SK-N-SH (cell line): ENCODE measurements around the gene ATP6V0A1. TPM values are rescaled to one million over a fixed set of nuclear protein-coding genes. Genes with fewer than 3 reads are reported as not detected.

Source experiments
- CTCF ChIA-PET: fragments of 300-600, 350-600 bp; formaldehyde crosslinking; extraction: SDS; loops from one replicate; lab custom pipeline; 2021; lab: Yijun Ruan, JAX
- POLR2A ChIA-PET: fragments of 350-600 bp; sonication (Branson Sonifier 250); formaldehyde crosslinking; extraction: SDS; loops from one replicate; lab custom pipeline; 2020; ENCODE audit warnings: antibody characterized with exemption, inconsistent platforms; lab: Yijun Ruan, JAX
- DNase-seq: peaks from one replicate; pipeline ENCODE4 v3.0.0; 2012
- H2AFZ ChIP-seq: fragments of 200-600 bp; sonication (generic); 2 replicates; pipeline ENCODE4 v1.8.1; 2016; ENCODE audit warnings: antibody characterized with exemption, mild to moderate bottlenecking, low read depth
- H3F3A ChIP-seq: fragments of 200-600 bp; sonication (generic); replicated peaks from 2 replicates; pipeline ENCODE3; 2016; ENCODE audit warnings: antibody characterized with exemption, mild to moderate bottlenecking; ENCODE audit not compliant: insufficient read depth
- H3K27ac ChIP-seq, 2 experiments: fragments of 200-500 bp in 1 of 2; fragments of 200-600 bp in 1 of 2; sonication (Bioruptor generic) in 1 of 2; sonication (generic), shearing (Covaris generic) in 1 of 2; 2 replicates each; pipeline versions ENCODE4 v1.5.1 to v1.6.1; 2014 to 2016; ENCODE audit warnings: low read depth in 2 of 2, inconsistent platforms in 1 of 2, low read length in 1 of 2, mild to moderate bottlenecking in 1 of 2, mixed read lengths in 1 of 2
- H3K27me3 ChIP-seq: fragments of 200-600 bp; sonication (generic), shearing (Covaris generic); 2 replicates; pipeline ENCODE4 v1.6.1; 2016; ENCODE audit warnings: mixed run types; ENCODE audit not compliant: insufficient read depth
- H3K36me3 ChIP-seq, 2 experiments: fragments of 200-500 bp in 1 of 2; fragments of 200-600 bp in 1 of 2; sonication (Bioruptor generic) in 1 of 2; sonication (generic) in 1 of 2; replicated peaks in 1 of 2; 2 replicates each; pipeline versions ENCODE3 to v1.5.1; 2014 to 2016; ENCODE audit warnings: low read length in 1 of 2, mild to moderate bottlenecking in 1 of 2; ENCODE audit not compliant: insufficient read depth in 2 of 2, control insufficient read depth in 1 of 2
- H3K4me1 ChIP-seq, 2 experiments: fragments of 200-500 bp in 1 of 2; fragments of 200-600 bp in 1 of 2; sonication (Bioruptor generic) in 1 of 2; sonication (generic), shearing (Covaris generic) in 1 of 2; 2 replicates each; pipeline versions ENCODE4 v1.5.1 to v1.6.1; 2014 to 2016; ENCODE audit warnings: low read depth in 1 of 2, low read length in 1 of 2, mixed run types in 1 of 2; ENCODE audit not compliant: insufficient read depth in 2 of 2, control insufficient read depth in 1 of 2
- H3K4me2 ChIP-seq: fragments of 200-600 bp; sonication (generic), shearing (Covaris generic); 2 replicates; pipeline ENCODE4 v1.6.1; 2017; ENCODE audit warnings: mixed run types
- H3K4me3 ChIP-seq, 2 experiments: fragments of 200-500 bp in 1 of 2; fragments of 200-600 bp in 1 of 2; sonication (Bioruptor generic) in 1 of 2; sonication (generic), shearing (Covaris generic) in 1 of 2; 2 replicates each; pipeline versions ENCODE4 v1.5.1 to v1.8.1; 2014 to 2016; ENCODE audit warnings: low read depth in 2 of 2, inconsistent platforms in 1 of 2, low read length in 1 of 2, mild to moderate bottlenecking in 1 of 2, mixed read lengths in 1 of 2, moderate library complexity in 1 of 2
- H3K79me2 ChIP-seq: fragments of 200-600 bp; sonication (generic); 2 replicates; pipeline ENCODE4 v1.8.1; 2017; ENCODE audit warnings: mild to moderate bottlenecking; ENCODE audit not compliant: insufficient read depth
- H3K9ac ChIP-seq: fragments of 200-600 bp; sonication (generic); 2 replicates; pipeline ENCODE4 v1.6.1; 2017; ENCODE audit warnings: mixed run types
- H3K9me2 ChIP-seq: fragments of 200-600 bp; sonication (generic); 2 replicates; pipeline ENCODE4 v1.6.1; 2017; ENCODE audit warnings: mixed run types
- H3K9me3 ChIP-seq: fragments of 200-600 bp; sonication (generic); 2 replicates; pipeline ENCODE4 v1.6.1; 2017; ENCODE audit warnings: mixed run types, mild to moderate bottlenecking, moderate library complexity
- H4K20me1 ChIP-seq: fragments of 200-600 bp; sonication (generic); 2 replicates; pipeline ENCODE4 v1.6.1; 2017; ENCODE audit warnings: mild to moderate bottlenecking, mixed run types; ENCODE audit not compliant: insufficient read depth
- EP300 ChIP-seq, 2 experiments: IDR thresholded peaks; 2 replicates each; pipeline versions ENCODE4 v1.4.0 to v1.6.1; 2012; ENCODE audit warnings: borderline replicate concordance in 1 of 2, low read depth in 1 of 2, low read length in 1 of 2
- FOSL2 ChIP-seq: IDR thresholded peaks from 2 replicates; pipeline ENCODE4 v1.4.0; 2012; ENCODE audit warnings: low read depth, mild to moderate bottlenecking, moderate library complexity, borderline replicate concordance
- GABPA ChIP-seq: IDR thresholded peaks from 2 replicates; pipeline ENCODE4 v1.4.0; 2012; ENCODE audit warnings: low read depth, mild to moderate bottlenecking
- JUND ChIP-seq: IDR thresholded peaks from 2 replicates; pipeline ENCODE4 v1.4.0; 2012
- MAX ChIP-seq: IDR thresholded peaks from 2 replicates; pipeline ENCODE4 v1.4.0; 2012; ENCODE audit warnings: low read depth
- NFIC ChIP-seq: IDR thresholded peaks from 2 replicates; pipeline ENCODE4 v1.4.0; 2012; ENCODE audit warnings: borderline replicate concordance
- RAD21 ChIP-seq: IDR thresholded peaks from 2 replicates; pipeline ENCODE4 v1.6.1; 2012; ENCODE audit warnings: mild to moderate bottlenecking, low read length
- REST ChIP-seq: IDR thresholded peaks from 2 replicates; pipeline ENCODE4 v1.6.1; 2012; ENCODE audit warnings: mild to moderate bottlenecking, low read depth, low read length, moderate library complexity
- TCF12 ChIP-seq: IDR thresholded peaks from 2 replicates; pipeline ENCODE4 v1.4.0; 2012
- TEAD4 ChIP-seq: IDR thresholded peaks from 2 replicates; pipeline ENCODE4 v1.4.0; 2012; ENCODE audit warnings: mild to moderate bottlenecking, borderline replicate concordance; ENCODE audit not compliant: insufficient read depth
- USF2 ChIP-seq: fragments of 150-350 bp; IDR thresholded peaks from 2 replicates; pipeline ENCODE4 v1.6.1; 2017; ENCODE audit warnings: antibody characterized with exemption, low read length, low read depth, borderline replicate concordance
- YY1 ChIP-seq: IDR thresholded peaks from 2 replicates; pipeline ENCODE4 v1.4.0; 2012; ENCODE audit warnings: low read depth, mild to moderate bottlenecking
- ZBTB33 ChIP-seq: IDR thresholded peaks from 2 replicates; pipeline ENCODE4 v1.4.0; 2012; ENCODE audit warnings: low read depth, borderline replicate concordance
- WGBS: methylation state at CpG from one replicate; pipeline ENCODE4 v1.1.6; 2017; ENCODE audit warnings: low lambda C conversion rate; 5-methylcytosine and 5-hydroxymethylcytosine counted together
- polyA plus RNA-seq, 3 experiments: library from polyadenylated mRNA; depleted of rRNA; stranded (reverse); fragments of >200 nt; gene quantifications; 2 replicates each; pipeline ENCODE4 v1.2.3, GENCODE V29; 2012

The ATP6V0A1 gene
- polyA plus RNA-seq, 1 of the 3 experiments (the other 2 are of a cell fraction) = 31.7 TPM

GRCh38 chr17:42421507-42422338 lies 37.0 kb upstream of the ATP6V0A1 start:
- TF ChIP-seq FOSL2 (peak; percentile 55; the same call in 1 of the 2 replicates), ZBTB33 (no peak), EP300 (IDR thresholded peaks at IDR 0.05; ENCODE audit: borderline replicate concordance in 1 of 2, low read depth in 1 of 2, low read length in 1 of 2) (peak in 1 of 2 experiments; percentile 4; a peak in 1 of 4 replicates), GABPA (no peak), USF2 (no peak), NFIC (peak; percentile 38; the same call in 1 of the 2 replicates), TCF12 (peak; percentile 25; the same call in 1 of the 2 replicates), REST (0 out of 2 replicates have a peak, but pooled peaks have one; percentile 14), TEAD4 (peak; percentile 68; the same call in 1 of the 2 replicates), RAD21 (no peak), YY1 (0 out of 2 replicates have a peak, but pooled peaks have one; percentile 27), MAX (0 out of 2 replicates have a peak, but pooled peaks have one; percentile 40), JUND (peak; percentile 4; the same call in 1 of the 2 replicates)
- peak; percentile 61 for DNase-seq
- CTCF ChIA-PET = interaction anchor here (1.0 to 3.1 kb wide), 10 partner anchors 10 to 110 kb away, joined by 3 to 19 read pairs (median 6); no protein-coding TSS in a partner anchor
- peaks cover 4 to 10% of the 10 kb centered on the region in 2 experiments; a peak in 3 of 4 replicates for H3K4me1 ChIP-seq
- H3F3A ChIP-seq = peaks cover 39% of the 10 kb centered on the region
- H3K4me2 ChIP-seq = peak overlapping the region; percentile 100
- H3K9ac ChIP-seq = peak overlapping the region; percentile 100
- no peak overlapping the region for H2AFZ ChIP-seq
- peaks cover 54% of the 10 kb centered on the region for H4K20me1 ChIP-seq
- H3K9me2 ChIP-seq = no peaks in the 10 kb centered on the region
- H3K4me3 ChIP-seq = peak overlapping the region; percentile 66 to 100
- no peaks in the 10 kb centered on the region for H3K9me3 ChIP-seq
- WGBS = 12% methylated on average over 17 of the region's 59 CpGs
- H3K36me3 ChIP-seq = peaks cover 0 to 33% of the 10 kb centered on the region in 2 experiments
- H3K79me2 ChIP-seq = peaks cover 74% of the 10 kb centered on the region
- POLR2A ChIA-PET = no interaction called here
- peak overlapping the region; percentile 67 to 94; a peak in 3 of 4 replicates for H3K27ac ChIP-seq
- H3K27me3 ChIP-seq = no peaks in the 10 kb centered on the region
